Heart left ventricle (tissue), 13 donors: ENCODE results near the gene EML5.

Experiments
- CTCF ChIP-seq, 12 donors: fragments of 200-600 bp; sonication (generic) in 4 of 12; IDR thresholded peaks; one replicate each; pipeline versions ENCODE4 v1.5.0 to v1.8.0; 2018 to 2022; ENCODE audit warnings: antibody characterized with exemption in 12 of 12, mild to moderate bottlenecking in 5 of 12
- POLR2A ChIP-seq, 2 donors: fragments of 450-650 bp; IDR thresholded peaks; one replicate each; pipeline ENCODE4 v1.6.1; 2017; ENCODE audit warnings: antibody characterized with exemption in 2 of 2, mild to moderate bottlenecking in 2 of 2, moderate library complexity in 2 of 2
- donor health status: ischemic (EF 13 %, LVEDD 7.1; RV severe dilation, severe dysfunction).
- donor health status: DM: no; HTN: yes; CAD: no.
- donor health status: DM: no; HTN: no; CAD: no.
- donor health status: ischemic (EF 25% LVEDD 6.9; RV normal size, moderate dysfunction).
- donor health status: ischemic (EF 25% LVEDD 5.7; RV mildly dilated, moderate dysfunction).
- donor health status: ischemic (EF 35%, LVEDD 5.7; RV mildly dilated, moderate dysfunction).
- donor health status: nonischemic (EF 11% LVEDD 7.7; RV severe dilation, severe dysfunction).
- donor health status: DM: yes; HTN: yes; CAD: no.
- donor health status: PGD.
- donor health status: ischemic (EF 29% LVEDD 5.4; RV normal size, mild dysfunction).
- donor health status: nonischemic (EF 23%, LVEDD 6.1; RV moderate dilation, normal function).

GRCh38 chr14:88802596-88802995 lies 9.8 kb upstream of the EML5 start:
- TF ChIP-seq CTCF (IDR thresholded peaks at IDR 0.05) = no peak
- TF ChIP-seq POLR2A (IDR thresholded peaks at IDR 0.05) = no peak
